NB4 (cell line): ENCODE results near the gene CXADR.

Experiments
- CTCF ChIP-seq: IDR thresholded peaks from one replicate; pipeline ENCODE4 v1.5.1; 2012; ENCODE audit warnings: low read depth, low read length
- MYC ChIP-seq: IDR thresholded peaks from 2 replicates; pipeline ENCODE4 v1.6.1; 2011; ENCODE audit warnings: low read depth, low read length
- POLR2A ChIP-seq: IDR thresholded peaks from 2 replicates; pipeline ENCODE4 v1.6.1; 2011; ENCODE audit warnings: mild to moderate bottlenecking; ENCODE audit not compliant: insufficient read length; ENCODE audit errors: extremely low read depth
- TF ChIP-seq, protein P1 (sequence below): IDR thresholded peaks from 2 replicates; pipeline ENCODE4 v1.6.1; 2011; ENCODE audit warnings: low read depth, low read length

GRCh38 chr21:17519208-17519738, 6.4 kb downstream of the CXADR start:
- TF ChIP-seq CTCF (no peak), MYC (no peak), POLR2A (no peak)
- TF ChIP-seq, protein P1, sequence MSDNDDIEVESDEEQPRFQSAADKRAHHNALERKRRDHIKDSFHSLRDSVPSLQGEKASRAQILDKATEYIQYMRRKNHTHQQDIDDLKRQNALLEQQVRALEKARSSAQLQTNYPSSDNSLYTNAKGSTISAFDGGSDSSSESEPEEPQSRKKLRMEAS: no peak
